Gastrocnemius medialis (tissue), 4 donors: ENCODE results near the gene PIGN.

Source experiments
- POLR2A ChIP-seq, 2 donors: fragments of 450-650 bp; IDR thresholded peaks; one replicate each; pipeline ENCODE4 v1.6.1; 2017; ENCODE audit warnings: antibody characterized with exemption in 2 of 2, mild to moderate bottlenecking in 2 of 2, moderate library complexity in 2 of 2
- TF ChIP-seq, protein P1 (sequence below), 5 experiments: fragments of 450-650 bp in 3 of 5; fragments of 200-600 bp in 2 of 5; sonication (generic) in 2 of 5; IDR thresholded peaks in 4 of 5; conservative IDR thresholded peaks in 1 of 5; 1 replicate in 4 of 5; 2 replicates in 1 of 5; pipeline ENCODE4 v1.5.1; 2016 to 2019; ENCODE audit warnings: antibody characterized with exemption in 5 of 5, mild to moderate bottlenecking in 3 of 5, moderate library complexity in 3 of 5

DNA sequence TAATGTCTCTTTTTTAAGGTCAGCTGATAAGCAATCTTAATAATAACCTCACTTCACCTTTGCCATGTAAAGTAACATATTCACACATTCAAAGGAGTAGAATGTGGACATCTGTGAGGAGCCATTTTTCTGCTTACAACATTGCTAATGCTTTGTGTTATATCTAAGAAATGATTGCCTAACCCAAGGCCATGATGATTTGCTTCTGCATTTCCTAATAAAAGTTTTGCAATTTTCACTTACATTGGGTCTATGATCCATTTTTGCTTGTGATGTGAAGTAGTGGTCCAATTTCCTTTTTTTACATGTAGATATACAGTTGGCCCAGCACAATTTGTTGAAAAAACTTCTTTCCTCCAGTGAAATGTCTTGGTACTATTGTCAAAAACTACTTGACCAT is 22.2 kb upstream of the PIGN start:
- TF ChIP-seq, protein P1, sequence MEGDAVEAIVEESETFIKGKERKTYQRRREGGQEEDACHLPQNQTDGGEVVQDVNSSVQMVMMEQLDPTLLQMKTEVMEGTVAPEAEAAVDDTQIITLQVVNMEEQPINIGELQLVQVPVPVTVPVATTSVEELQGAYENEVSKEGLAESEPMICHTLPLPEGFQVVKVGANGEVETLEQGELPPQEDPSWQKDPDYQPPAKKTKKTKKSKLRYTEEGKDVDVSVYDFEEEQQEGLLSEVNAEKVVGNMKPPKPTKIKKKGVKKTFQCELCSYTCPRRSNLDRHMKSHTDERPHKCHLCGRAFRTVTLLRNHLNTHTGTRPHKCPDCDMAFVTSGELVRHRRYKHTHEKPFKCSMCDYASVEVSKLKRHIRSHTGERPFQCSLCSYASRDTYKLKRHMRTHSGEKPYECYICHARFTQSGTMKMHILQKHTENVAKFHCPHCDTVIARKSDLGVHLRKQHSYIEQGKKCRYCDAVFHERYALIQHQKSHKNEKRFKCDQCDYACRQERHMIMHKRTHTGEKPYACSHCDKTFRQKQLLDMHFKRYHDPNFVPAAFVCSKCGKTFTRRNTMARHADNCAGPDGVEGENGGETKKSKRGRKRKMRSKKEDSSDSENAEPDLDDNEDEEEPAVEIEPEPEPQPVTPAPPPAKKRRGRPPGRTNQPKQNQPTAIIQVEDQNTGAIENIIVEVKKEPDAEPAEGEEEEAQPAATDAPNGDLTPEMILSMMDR (IDR thresholded peaks at IDR 0.05 in 4 of 5, conservative IDR thresholded peaks at IDR 0.05 in 1 of 5): no peak
- TF ChIP-seq POLR2A (IDR thresholded peaks at IDR 0.05): no peak
